ENCODE measurements around the gene SH3PXD2B. TPM values are rescaled to one million over a fixed set of nuclear protein-coding genes. Genes with fewer than 3 reads are reported as not detected.

The SH3PXD2B gene
- total RNA-seq, 1 experiment from 2014 or later: 27.5 TPM

DNA sequence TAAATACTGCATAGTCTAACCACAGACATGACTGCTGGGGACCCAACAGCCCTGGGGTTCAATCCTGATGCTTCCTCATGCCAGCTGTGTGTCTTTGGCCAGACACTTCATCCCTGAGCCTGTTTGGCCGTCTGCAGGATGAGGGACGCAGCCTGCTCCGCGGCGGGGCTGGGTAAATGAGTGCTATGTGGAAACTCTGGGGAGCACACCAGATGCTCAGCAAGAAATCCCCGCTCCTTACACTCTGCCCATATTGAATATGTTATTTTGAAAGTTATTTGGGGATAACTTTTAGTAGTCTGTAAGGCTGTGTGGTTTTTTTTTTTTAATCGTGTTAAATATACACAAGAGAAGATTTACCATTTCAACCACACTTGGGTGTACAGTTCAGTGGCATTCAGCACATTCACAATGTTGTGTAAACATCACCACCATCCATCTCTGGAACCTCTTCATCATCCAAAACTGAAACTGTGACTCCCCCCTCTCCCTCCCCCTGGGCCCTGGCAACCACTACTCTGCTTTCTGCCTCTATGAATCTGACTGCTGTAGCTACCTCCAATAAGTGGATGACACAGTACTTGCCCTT lies 42.7 kb downstream of the SH3PXD2B start:
- Histone ChIP-seq H3K27ac (ENCODE audit: low read depth, low read length) (no peak overlapping the region), H4K20me1 (ENCODE audit: insufficient read depth) (no peaks in the 10 kb centered on the region), H3K4me2 (ENCODE audit: low read length) (no peak overlapping the region), H3K4me1 (ENCODE audit: control insufficient read depth in 1 of 2, insufficient read depth in 2 of 2, low read length in 2 of 2) (no peaks in the 10 kb centered on the region; a peak in 2 of 4 replicates), H3K4me3 (replicated peaks in 1 of 2; ENCODE audit: low read depth in 1 of 2, low read length in 2 of 2) (no peak overlapping the region), H3K79me2 (ENCODE audit: insufficient read depth, low read length) (no peaks in the 10 kb centered on the region), H2AFZ (ENCODE audit: low read depth, low read length, poor library complexity, severe bottlenecking) (no peak overlapping the region), H3K9ac (ENCODE audit: low read length) (no peak overlapping the region), H3K27me3 (ENCODE audit: insufficient read depth, low read length) (no peaks in the 10 kb centered on the region), H3K9me3 (ENCODE audit: control insufficient read depth in 1 of 2, insufficient read depth in 1 of 2, low read depth in 1 of 2, low read length in 2 of 2) (no peaks in the 10 kb centered on the region), H3K9me2 (ENCODE audit: insufficient read depth) (no peaks in the 10 kb centered on the region), H3K36me3 (ENCODE audit: control insufficient read depth in 1 of 2, insufficient read depth in 2 of 2, low read length in 2 of 2) (no peaks in the 10 kb centered on the region)
- BruUV-seq (replicated peaks): no TSS peak
- RAD21 ChIA-PET (ENCODE audit: low non-redundant PET in 1 of 2, low total read pairs in 2 of 2, uncharacterized antibody in 2 of 2, unreplicated experiment in 2 of 2): no interaction called here
- POLR2A ChIA-PET: no interaction called here
- DNase-seq (ENCODE audit: low read depth, low spot score) (no peak), ATAC-seq (no peak)
- TF ChIP-seq SIN3A (IDR thresholded peaks at IDR 0.05; ENCODE audit: low read depth) (no peak), CEBPB (IDR thresholded peaks at IDR 0.05; ENCODE audit: low read depth) (no peak), RAD21 (IDR thresholded peaks at IDR 0.05; ENCODE audit: low read depth) (no peak), JUND (IDR thresholded peaks at IDR 0.05) (no peak), SP1 (IDR thresholded peaks at IDR 0.05; ENCODE audit: low read depth) (no peak), REST (IDR thresholded peaks at IDR 0.05; ENCODE audit: low read depth) (no peak), ZNF274 (IDR thresholded peaks at IDR 0.05; ENCODE audit: low read depth, low read length) (no peak), EZH2 (IDR thresholded peaks at IDR 0.05) (no peak), FOSL1 (IDR thresholded peaks at IDR 0.05; ENCODE audit: low read depth) (no peak), ATF3 (IDR thresholded peaks at IDR 0.05) (no peak), POLR2A (IDR thresholded peaks at IDR 0.05; ENCODE audit: borderline replicate concordance, extremely low read depth, insufficient read depth, insufficient read length) (no peak), ELF1 (IDR thresholded peaks at IDR 0.05; ENCODE audit: borderline replicate concordance, low read depth) (no peak), MAX (IDR thresholded peaks at IDR 0.05) (no peak), ZBTB33 (IDR thresholded peaks at IDR 0.05; ENCODE audit: extremely low read depth, insufficient replicate concordance, low read length) (no peak), SRF (IDR thresholded peaks at IDR 0.05; ENCODE audit: low read depth) (no peak), CTCF (IDR thresholded peaks at IDR 0.05 in 2 of 3, conservative IDR thresholded peaks at IDR 0.05 in 1 of 3; ENCODE audit: borderline replicate concordance in 1 of 3, insufficient read depth in 1 of 3, low read depth in 2 of 3, low read length in 2 of 3) (no peak), EGR1 (IDR thresholded peaks at IDR 0.05; ENCODE audit: low read depth) (no peak), YY1 (IDR thresholded peaks at IDR 0.05; ENCODE audit: extremely low read depth, insufficient replicate concordance, low read depth, low read length) (no peak), CBX3 (IDR thresholded peaks at IDR 0.05; ENCODE audit: low read depth) (no peak), POLR2AphosphoS5 (IDR thresholded peaks at IDR 0.05; ENCODE audit: low read depth, low read length) (no peak)
- CTCF ChIA-PET: no interaction called here
- intact Hi-C loops (cut with micrococcal nuclease): no loop called here

Measured in HCT116 (cell line).